ENCODE results near the gene AFF3. TPM values are rescaled to one million over a fixed set of nuclear protein-coding genes. Genes with fewer than 3 reads are reported as not detected.

The AFF3 gene
- total and polyA plus RNA-seq, 2 of the 13 experiments (the other 11 are each of a cell fraction or from before 2014, with no cell fraction given) = not detected

GRCh38 chr2:99903981-99904380 is 238.4 kb downstream of the AFF3 start:
- no TSS peak for BruUV-seq (replicated peaks)
- FAIRE-seq = no peak

More at GRCh38 chr2:99903981-99904380, 238.4 kb downstream of the AFF3 start:
- H4K20me1 ChIP-seq (ENCODE audit: insufficient read depth, low read length) = no peaks in the 10 kb centered on the region
- H3K9me3 ChIP-seq (ENCODE audit: low read length) = no peaks in the 10 kb centered on the region
- TF ChIP-seq ESRRA (CRISPR knock-in tag; IDR thresholded peaks at IDR 0.05; ENCODE audit: low read depth) (no peak), JARID2 (CRISPR knock-in tag; IDR thresholded peaks at IDR 0.05; ENCODE audit: insufficient replicate concordance) (no peak), SNAI1 (CRISPR knock-in tag; IDR thresholded peaks at IDR 0.05; ENCODE audit: borderline replicate concordance) (no peak), BORCS8-MEF2B (CRISPR knock-in tag; IDR thresholded peaks at IDR 0.05) (no peak), ZNF547 (CRISPR knock-in tag; IDR thresholded peaks at IDR 0.05) (no peak), MED1 (CRISPR knock-in tag; IDR thresholded peaks at IDR 0.05) (no peak), HOXA9 (CRISPR knock-in tag; IDR thresholded peaks at IDR 0.05; ENCODE audit: borderline replicate concordance) (no peak), CAMTA2 (CRISPR knock-in tag; IDR thresholded peaks at IDR 0.05; ENCODE audit: borderline replicate concordance) (no peak), ZNF276 (CRISPR knock-in tag; IDR thresholded peaks at IDR 0.05; ENCODE audit: low read depth) (no peak), ZNF446 (CRISPR knock-in tag; IDR thresholded peaks at IDR 0.05) (no peak), MXD4 (CRISPR knock-in tag; IDR thresholded peaks at IDR 0.05) (no peak), ZNF234 (CRISPR knock-in tag; conservative IDR thresholded peaks at IDR 0.05) (no peak), KAT2B (IDR thresholded peaks at IDR 0.05; ENCODE audit: borderline replicate concordance, low read depth, low read length) (no peak), PAF1 (CRISPR knock-in tag; IDR thresholded peaks at IDR 0.05) (no peak), MLLT10 (CRISPR knock-in tag; IDR thresholded peaks at IDR 0.05) (no peak), KLF12 (CRISPR knock-in tag; IDR thresholded peaks at IDR 0.05; ENCODE audit: borderline replicate concordance) (no peak), ZNF772 (CRISPR knock-in tag; IDR thresholded peaks at IDR 0.05) (no peak)
- TF ChIP-seq, protein P1, sequence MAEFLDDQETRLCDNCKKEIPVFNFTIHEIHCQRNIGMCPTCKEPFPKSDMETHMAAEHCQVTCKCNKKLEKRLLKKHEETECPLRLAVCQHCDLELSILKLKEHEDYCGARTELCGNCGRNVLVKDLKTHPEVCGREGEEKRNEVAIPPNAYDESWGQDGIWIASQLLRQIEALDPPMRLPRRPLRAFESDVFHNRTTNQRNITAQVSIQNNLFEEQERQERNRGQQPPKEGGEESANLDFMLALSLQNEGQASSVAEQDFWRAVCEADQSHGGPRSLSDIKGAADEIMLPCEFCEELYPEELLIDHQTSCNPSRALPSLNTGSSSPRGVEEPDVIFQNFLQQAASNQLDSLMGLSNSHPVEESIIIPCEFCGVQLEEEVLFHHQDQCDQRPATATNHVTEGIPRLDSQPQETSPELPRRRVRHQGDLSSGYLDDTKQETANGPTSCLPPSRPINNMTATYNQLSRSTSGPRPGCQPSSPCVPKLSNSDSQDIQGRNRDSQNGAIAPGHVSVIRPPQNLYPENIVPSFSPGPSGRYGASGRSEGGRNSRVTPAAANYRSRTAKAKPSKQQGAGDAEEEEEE (CRISPR knock-in tag; IDR thresholded peaks at IDR 0.05; ENCODE audit: borderline replicate concordance) = no peak
- TF ChIP-seq, protein P2, sequence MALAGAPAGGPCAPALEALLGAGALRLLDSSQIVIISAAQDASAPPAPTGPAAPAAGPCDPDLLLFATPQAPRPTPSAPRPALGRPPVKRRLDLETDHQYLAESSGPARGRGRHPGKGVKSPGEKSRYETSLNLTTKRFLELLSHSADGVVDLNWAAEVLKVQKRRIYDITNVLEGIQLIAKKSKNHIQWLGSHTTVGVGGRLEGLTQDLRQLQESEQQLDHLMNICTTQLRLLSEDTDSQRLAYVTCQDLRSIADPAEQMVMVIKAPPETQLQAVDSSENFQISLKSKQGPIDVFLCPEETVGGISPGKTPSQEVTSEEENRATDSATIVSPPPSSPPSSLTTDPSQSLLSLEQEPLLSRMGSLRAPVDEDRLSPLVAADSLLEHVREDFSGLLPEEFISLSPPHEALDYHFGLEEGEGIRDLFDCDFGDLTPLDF (CRISPR knock-in tag; IDR thresholded peaks at IDR 0.05) = no peak
- TF ChIP-seq, protein P3, sequence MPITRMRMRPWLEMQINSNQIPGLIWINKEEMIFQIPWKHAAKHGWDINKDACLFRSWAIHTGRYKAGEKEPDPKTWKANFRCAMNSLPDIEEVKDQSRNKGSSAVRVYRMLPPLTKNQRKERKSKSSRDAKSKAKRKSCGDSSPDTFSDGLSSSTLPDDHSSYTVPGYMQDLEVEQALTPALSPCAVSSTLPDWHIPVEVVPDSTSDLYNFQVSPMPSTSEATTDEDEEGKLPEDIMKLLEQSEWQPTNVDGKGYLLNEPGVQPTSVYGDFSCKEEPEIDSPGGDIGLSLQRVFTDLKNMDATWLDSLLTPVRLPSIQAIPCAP (CRISPR knock-in tag; IDR thresholded peaks at IDR 0.05; ENCODE audit: low read depth) = no peak
- intact Hi-C loops (cut with micrococcal nuclease; ENCODE audit: unreplicated experiment) = no loop called here
- no peak overlapping the region for H3K27ac ChIP-seq (ENCODE audit: extremely low read length, insufficient read depth, low read length)
- no peak overlapping the region for H2AFZ ChIP-seq (ENCODE audit: low read length)
- 26% methylated on average over 5 of the region's 5 CpGs for WGBS (ENCODE audit: low lambda C conversion rate)
- POLR2A ChIA-PET = no interaction called here
- DNase-seq (ENCODE audit: low spot score) = no peak
- no peak overlapping the region for H3K4me2 ChIP-seq (ENCODE audit: low read depth, low read length)
- no peak for ATAC-seq
- H3K79me2 ChIP-seq (ENCODE audit: insufficient read depth, low read length) = no peaks in the 10 kb centered on the region
- in situ Hi-C loops (cut with HindIII; ENCODE audit: extremely low pct_ligation_motif_present, low pct_unique_long_range_greater_than_20kb) = no loop called here
- CTCF ChIA-PET (ENCODE audit: low intra/inter-chr PET ratio, low total read pairs) = no interaction called here
- no peak overlapping the region for H3K9ac ChIP-seq (ENCODE audit: insufficient read depth, low read depth, low read length)
- H3K4me1 ChIP-seq (ENCODE audit: insufficient read depth, low read length) = peaks cover 10% of the 10 kb centered on the region; the same call in 1 of the 2 replicates
- no peaks in the 10 kb centered on the region for H3K36me3 ChIP-seq (replicated peaks in 1 of 2; ENCODE audit: control insufficient read depth in 1 of 2, insufficient read depth in 2 of 2, low read length in 2 of 2)
- no peak overlapping the region for H3K4me3 ChIP-seq (replicated peaks in 1 of 3; ENCODE audit: insufficient read depth in 1 of 3, low read depth in 2 of 3, low read length in 3 of 3)
- 0 out of 5 replicates have a peak, but pooled peaks cover 0 to 11% of the 10 kb centered on the region in 2 experiments for H3K27me3 ChIP-seq (ENCODE audit: control insufficient read depth in 1 of 2, insufficient read depth in 2 of 2, low read length in 2 of 2)

Measured in HepG2 (cell line).